ENCODE data around the gene SPNS1.

DNA sequence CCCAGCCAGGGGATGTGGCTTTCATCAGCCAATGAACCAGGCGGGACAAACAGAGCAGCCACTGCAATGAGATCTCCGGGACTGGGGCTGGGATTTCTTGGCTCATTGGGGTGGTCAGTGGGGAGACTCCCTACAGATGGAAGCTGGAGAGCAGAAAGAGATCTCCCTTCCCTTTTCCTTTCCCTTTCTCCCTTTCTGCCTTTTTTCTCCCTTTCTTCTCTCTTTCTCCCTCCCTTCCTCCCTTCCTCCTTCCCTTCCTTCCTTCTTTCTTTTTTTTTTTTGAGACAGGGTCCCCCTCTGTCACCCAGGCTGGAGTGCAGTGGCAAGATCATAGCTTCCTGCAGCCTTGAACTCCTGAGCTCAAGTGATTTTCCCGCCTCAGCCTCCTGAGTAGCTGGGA is 24.3 kb downstream of the SPNS1 start:
- no peak for TF ChIP-seq EZH2 (IDR thresholded peaks at IDR 0.05)
- TF ChIP-seq POLR2AphosphoS5 (IDR thresholded peaks at IDR 0.05; ENCODE audit: borderline replicate concordance, low read depth, low read length) = no peak
- no peak for TF ChIP-seq FOXP2 (optimal IDR thresholded peaks at IDR 0.05; ENCODE audit: control extremely low read depth, extremely low read length, insufficient read depth)
